HuH-7.5 (cell line): ENCODE results near the gene PRR23E.

Experiments
- DNase-seq: peaks from one replicate; pipeline ENCODE4 v3.0.0; 2011; ENCODE audit warnings: low spot score

The PRR23E gene

GRCh38 chr3:127165036-127165435 is 27.9 kb upstream of the PRR23E start:
- no peak for DNase-seq

GRCh38 chr3:127165694-127166485 is 27.0 kb upstream of the PRR23E start:
- no peak for DNase-seq

- DNase-seq = no peak
Observed at GRCh38 chr3:127166501-127167065, 26.3 kb upstream of the PRR23E start.

GRCh38 chr3:127167315-127168043 is 25.5 kb upstream of the PRR23E start:
- DNase-seq = no peak

- no peak for DNase-seq
Observed at GRCh38 chr3:127168271-127168670, 24.7 kb upstream of the PRR23E start.

- DNase-seq = no peak
Observed at GRCh38 chr3:127170814-127171213, 22.1 kb upstream of the PRR23E start.

GRCh38 chr3:127171320-127171719 is 21.6 kb upstream of the PRR23E start:
- DNase-seq = no peak

- no peak for DNase-seq
Observed at GRCh38 chr3:127171721-127172120, 21.2 kb upstream of the PRR23E start.

- DNase-seq = no peak
Observed at GRCh38 chr3:127172211-127172610, 20.7 kb upstream of the PRR23E start.

- no peak for DNase-seq
Observed at GRCh38 chr3:127172781-127173515, 20.0 kb upstream of the PRR23E start.

- DNase-seq = no peak
Observed at GRCh38 chr3:127173516-127174166, 19.3 kb upstream of the PRR23E start.

GRCh38 chr3:127174284-127174683 is 18.6 kb upstream of the PRR23E start:
- DNase-seq = no peak

GRCh38 chr3:127174715-127175140 is 18.2 kb upstream of the PRR23E start:
- DNase-seq = no peak

GRCh38 chr3:127175272-127175671 is 17.7 kb upstream of the PRR23E start:
- no peak for DNase-seq

- DNase-seq = peak; percentile 26
Observed at GRCh38 chr3:127177226-127177625, 15.7 kb upstream of the PRR23E start.

GRCh38 chr3:127180859-127181258 is 12.1 kb upstream of the PRR23E start:
- DNase-seq = no peak

- DNase-seq = no peak
Observed at GRCh38 chr3:127182431-127182830, 10.5 kb upstream of the PRR23E start.

GRCh38 chr3:127182848-127183714 is 9.8 kb upstream of the PRR23E start:
- DNase-seq = no peak

- no peak for DNase-seq
Observed at GRCh38 chr3:127183931-127184869, 8.7 kb upstream of the PRR23E start.

- no peak for DNase-seq
Observed at GRCh38 chr3:127184870-127185216, 8.1 kb upstream of the PRR23E start.
